H1 (cell line): ENCODE results near the gene PDE4C. TPM values are rescaled to one million over a fixed set of nuclear protein-coding genes. Genes with fewer than 3 reads are reported as not detected.

Experiments
- CTCF ChIA-PET: fragments of 300-600 bp; sonication (Branson Sonifier 250); formaldehyde crosslinking; loops from one replicate; lab custom pipeline; 2021; ENCODE audit not compliant: partially characterized antibody; lab: Charles Lee
- POLR2A ChIA-PET: fragments of 300-600 bp; sonication (Branson Sonifier 250); formaldehyde crosslinking; loops from one replicate; lab custom pipeline; 2021; ENCODE audit warnings: inconsistent platforms; ENCODE audit not compliant: partially characterized antibody; lab: Charles Lee
- DNase-seq, 2 experiments: peaks; one replicate each; pipeline versions ENCODE4 v3.0.0 to v3.0.0-alpha.2; 2010 to 2022; ENCODE audit warnings: low spot score in 2 of 2, low read depth in 1 of 2, mixed read lengths in 1 of 2
- FAIRE-seq: peaks from 2 replicates; lab custom pipeline; 2011; peaks lifted over from hg19 to GRCh38; lab: Jason Lieb, UNC
- H2AFZ ChIP-seq: 2 replicates; pipeline ENCODE4 v1.8.1; 2012; ENCODE audit warnings: low read length, inconsistent platforms
- H2AK5ac ChIP-seq: 2 replicates; pipeline ENCODE4 v1.6.1; 2013; ENCODE audit warnings: low read depth, low read length
- H2BK120ac ChIP-seq: replicated peaks from 2 replicates; pipeline ENCODE3; 2013; ENCODE audit warnings: low read depth, low read length, inconsistent platforms
- H2BK12ac ChIP-seq: 2 replicates; pipeline ENCODE4 v1.6.1; 2013; ENCODE audit warnings: low read depth, low read length
- H2BK15ac ChIP-seq: 2 replicates; pipeline ENCODE4 v1.6.1; 2013; ENCODE audit warnings: low read length
- H2BK20ac ChIP-seq: 2 replicates; pipeline ENCODE4 v1.6.1; 2013; ENCODE audit warnings: low read length
- H2BK5ac ChIP-seq: 2 replicates; pipeline ENCODE4 v1.6.1; 2013; ENCODE audit warnings: low read depth, low read length
- H3K14ac ChIP-seq: 2 replicates; pipeline ENCODE4 v1.6.1; 2013; ENCODE audit warnings: inconsistent platforms; ENCODE audit not compliant: insufficient read length
- H3K18ac ChIP-seq: 2 replicates; pipeline ENCODE4 v1.6.1; 2013; ENCODE audit warnings: low read length; ENCODE audit errors: extremely low read depth
- H3K23ac ChIP-seq: 2 replicates; pipeline ENCODE4 v1.6.1; 2013; ENCODE audit warnings: inconsistent platforms; ENCODE audit not compliant: insufficient read length
- H3K23me2 ChIP-seq: 2 replicates; pipeline ENCODE4 v1.6.1; 2013; ENCODE audit warnings: low read depth, low read length
- H3K27ac ChIP-seq: 2 replicates; pipeline ENCODE4 v1.6.1; 2011; ENCODE audit warnings: low read depth, low read length, inconsistent platforms
- H3K27me3 ChIP-seq, 4 experiments: replicated peaks in 1 of 4; 1 replicate in 1 of 4; 2 replicates in 3 of 4; pipeline versions ENCODE4 v1.6.1 to v1.8.1; 2011 to 2013; ENCODE audit warnings: low read length in 3 of 4, mild to moderate bottlenecking in 3 of 4, inconsistent platforms in 2 of 4, mixed read lengths in 2 of 4, moderate library complexity in 1 of 4; ENCODE audit not compliant: control insufficient read depth in 3 of 4, insufficient read depth in 3 of 4; ENCODE audit errors: extremely low read depth in 1 of 4
- H3K36me3 ChIP-seq, 4 experiments: 2 replicates each; pipeline versions ENCODE4 v1.6.1 to v1.8.1; 2011 to 2013; ENCODE audit warnings: mild to moderate bottlenecking in 4 of 4, low read length in 3 of 4, moderate library complexity in 2 of 4, control low read depth in 1 of 4, inconsistent platforms in 1 of 4; ENCODE audit not compliant: insufficient read depth in 4 of 4, control insufficient read depth in 2 of 4
- H3K4ac ChIP-seq: replicated peaks from 2 replicates; pipeline ENCODE3; 2013; ENCODE audit warnings: low read length, low read depth, mixed read lengths, inconsistent platforms; ENCODE audit not compliant: insufficient read length
- H3K4me1 ChIP-seq, 4 experiments: replicated peaks in 1 of 4; 1 replicate in 1 of 4; 2 replicates in 3 of 4; pipeline versions ENCODE4 v1.6.1 to v1.8.1; 2011 to 2013; ENCODE audit warnings: low read length in 3 of 4, inconsistent platforms in 2 of 4, mixed read lengths in 1 of 4; ENCODE audit not compliant: insufficient read depth in 4 of 4, control insufficient read depth in 3 of 4
- H3K4me2 ChIP-seq, 2 experiments: 2 replicates each; pipeline versions ENCODE4 v1.6.1 to v1.8.1; 2011 to 2013; ENCODE audit warnings: low read depth in 2 of 2, low read length in 2 of 2, control low read depth in 1 of 2, inconsistent platforms in 1 of 2, mild to moderate bottlenecking in 1 of 2; ENCODE audit not compliant: insufficient read depth in 1 of 2
- H3K4me3 ChIP-seq, 4 experiments: fragments of 200-600, 300-600 bp in 1 of 4; sonication (generic), shearing (Covaris generic), sonication (Bioruptor Twin) in 1 of 4; 2 replicates each; pipeline versions ENCODE4 v1.5.1 to v1.8.1; 2011 to 2016; ENCODE audit warnings: low read length in 4 of 4, low read depth in 3 of 4, control low read depth in 2 of 4, inconsistent platforms in 2 of 4, mild to moderate bottlenecking in 2 of 4, mixed read lengths in 1 of 4, moderate library complexity in 1 of 4; ENCODE audit not compliant: insufficient read depth in 2 of 4; ENCODE audit errors: extremely low read depth in 1 of 4
- H3K56ac ChIP-seq: replicated peaks from 2 replicates; pipeline ENCODE3; 2013; ENCODE audit warnings: low read depth, mild to moderate bottlenecking, mixed read lengths, low read length, inconsistent platforms; ENCODE audit not compliant: insufficient read length
- H3K79me1 ChIP-seq: 2 replicates; pipeline ENCODE4 v1.6.1; 2013; ENCODE audit warnings: low read depth, low read length, control low read depth
- H3K79me2 ChIP-seq, 2 experiments: 2 replicates each; pipeline versions ENCODE4 v1.6.1 to v1.8.1; 2012 to 2013; ENCODE audit warnings: low read length in 2 of 2, mild to moderate bottlenecking in 2 of 2, inconsistent platforms in 1 of 2; ENCODE audit not compliant: insufficient read depth in 2 of 2, control insufficient read depth in 1 of 2
- H3K9ac ChIP-seq, 4 experiments: replicated peaks in 1 of 4; 1 replicate in 1 of 4; 2 replicates in 3 of 4; pipeline versions ENCODE4 v1.6.1 to v1.8.1; 2011 to 2013; ENCODE audit warnings: low read depth in 3 of 4, low read length in 3 of 4, control low read depth in 2 of 4, mild to moderate bottlenecking in 2 of 4, moderate library complexity in 2 of 4, inconsistent platforms in 1 of 4; ENCODE audit errors: extremely low read depth in 1 of 4
- H3K9me3 ChIP-seq, 2 experiments: 2 replicates each; pipeline versions ENCODE4 v1.6.1 to v1.8.1; 2012 to 2013; ENCODE audit warnings: mild to moderate bottlenecking in 2 of 2, moderate library complexity in 2 of 2, control low read depth in 1 of 2, inconsistent platforms in 1 of 2, low read depth in 1 of 2, low read length in 1 of 2, mixed read lengths in 1 of 2; ENCODE audit not compliant: insufficient read depth in 2 of 2
- H4K20me1 ChIP-seq, 2 experiments: replicated peaks in 1 of 2; 2 replicates each; pipeline versions ENCODE3 to v1.8.1; 2011 to 2013; ENCODE audit warnings: inconsistent platforms in 2 of 2, low read length in 2 of 2, mild to moderate bottlenecking in 1 of 2; ENCODE audit not compliant: insufficient read depth in 2 of 2, control insufficient read depth in 1 of 2
- H4K5ac ChIP-seq: 2 replicates; pipeline ENCODE4 v1.6.1; 2013; ENCODE audit warnings: low read length, low read depth, mixed read lengths, inconsistent platforms; ENCODE audit not compliant: insufficient read length
- H4K8ac ChIP-seq: 2 replicates; pipeline ENCODE4 v1.8.0; 2013; ENCODE audit warnings: mild to moderate bottlenecking, moderate library complexity, low read length, inconsistent platforms; ENCODE audit not compliant: insufficient read depth; ENCODE audit errors: extremely low read depth
- H4K91ac ChIP-seq: replicated peaks from 2 replicates; pipeline ENCODE3; 2013; ENCODE audit warnings: low read length, mixed read lengths, inconsistent platforms; ENCODE audit not compliant: insufficient read length
- TEAD4 ChIP-seq: IDR thresholded peaks from 2 replicates; pipeline ENCODE4 v1.6.1; 2012; ENCODE audit warnings: low read depth, low read length, inconsistent platforms, mixed read lengths
- WGBS, 2 experiments: shearing (Covaris generic) in 1 of 2; methylation state at CpG; one replicate each; pipeline versions ENCODE4 v1.1.6 to v1.1.7; 2013 to 2015; ENCODE audit warnings: low lambda C conversion rate in 2 of 2, mixed read lengths in 2 of 2, inconsistent platforms in 1 of 2, low coverage in 1 of 2, missing lambda C conversion rate in 1 of 2; ENCODE audit not compliant: insufficient replicate concordance in 2 of 2, insufficient coverage in 1 of 2, insufficient read length in 1 of 2; ENCODE audit errors: extremely low coverage in 1 of 2, missing lambda C conversion rate in 1 of 2; 5-methylcytosine and 5-hydroxymethylcytosine counted together
- polyA plus RNA-seq, 7 experiments: library from polyadenylated mRNA; depleted of rRNA in 3 of 7; stranded (reverse) in 5 of 7; unstranded in 2 of 7; fragments of >200 nt in 5 of 7; fragments of 200-250 nt in 2 of 7; gene quantifications; 1 replicate in 5 of 7; 2 replicates in 1 of 7; 4 replicates in 1 of 7; pipeline versions ENCODE4 v1.2.1 to v1.2.3, GENCODE V29; 2011 to 2013; ENCODE audit warnings: missing spikeins in 2 of 7, mixed read lengths in 2 of 7
- total RNA-seq: library from RNA; stranded (reverse); fragmentation: NEBNext Ultra II Directional; extraction: Animal tissue kit (Norgen Biotek cat#: 25700); gene quantifications from 2 replicates; pipeline ENCODE4 v1.2.1, GENCODE V29; 2021

PDE4C gene
- total and polyA plus RNA-seq, 2 of the 8 experiments (the other 6 are each of a cell fraction or from before 2014, with no cell fraction given): 2.7 to 3.1 TPM

GRCh38 chr19:18259893-18260292 lies 33.7 kb upstream of the PDE4C start:
- no peak overlapping the region for H3K23ac ChIP-seq
- H3K9ac ChIP-seq: no peak overlapping the region
- no peak overlapping the region for H3K27ac ChIP-seq
- H3K4ac ChIP-seq: no peak overlapping the region
- H2AFZ ChIP-seq: no peak overlapping the region
- no peak overlapping the region for H2AK5ac ChIP-seq
- no peaks in the 10 kb centered on the region for H3K79me2 ChIP-seq
- no peaks in the 10 kb centered on the region for H3K36me3 ChIP-seq
- POLR2A ChIA-PET: no interaction called here
- H3K18ac ChIP-seq: no peak overlapping the region
- H2BK120ac ChIP-seq: no peak overlapping the region
- H4K5ac ChIP-seq: no peak overlapping the region
- 91% methylated on average over 4 of the region's 4 CpGs; no CpG with 5 or more reads in 1 of the 2 experiments for WGBS, 2 experiments
- no peak overlapping the region for H3K56ac ChIP-seq
- no peaks in the 10 kb centered on the region; the same call in 1 of the 2 replicates for H3K79me1 ChIP-seq
- H3K4me2 ChIP-seq: no peak overlapping the region
- no peak overlapping the region for H3K14ac ChIP-seq
- peaks cover under 1 to 7% (median 5%) of the 10 kb centered on the region in 4 experiments for H3K4me1 ChIP-seq
- TF ChIP-seq TEAD4: no peak
- FAIRE-seq (no peak), DNase-seq (no peak)
- H4K20me1 ChIP-seq: peaks cover 0 to 1% of the 10 kb centered on the region in 2 experiments
- H3K27me3 ChIP-seq: peaks cover 0 to 10% (median 0%) of the 10 kb centered on the region in 4 experiments; a peak in 3 of 7 replicates
- H2BK20ac ChIP-seq: no peak overlapping the region
- H2BK15ac ChIP-seq: peak overlapping the region; percentile 72; the same call in 1 of the 2 replicates
- no peak overlapping the region for H2BK12ac ChIP-seq
- H4K8ac ChIP-seq: no peak overlapping the region
- no peaks in the 10 kb centered on the region for H3K23me2 ChIP-seq
- no peak overlapping the region for H2BK5ac ChIP-seq
- CTCF ChIA-PET: interaction anchor here (0.6 to 18.7 kb wide), 5 partner anchors 10 to 69 kb away, joined by 3 to 305 read pairs (median 10); partner anchors contain the start of gene RAB3A
- no peak overlapping the region for H3K4me3 ChIP-seq
- no peaks in the 10 kb centered on the region for H3K9me3 ChIP-seq
- H4K91ac ChIP-seq: no peak overlapping the region
